NCI-H446 (cell line): ENCODE results near the gene LINGO1.

Source experiments
- DNase-seq, 2 experiments: peaks; one replicate each; lab custom pipeline; 2025; lab: John Stamatoyannopoulos, UW

LINGO1 gene

GRCh38 chr15:77632534-77633133 is at the start of gene LINGO1:
TSS of gene LINGO1 (minus strand) at chr15:77632912. CDS start at chr15:77632315, 597 bp downstream.
- peak in 1 of 2 experiments; percentile 37 for DNase-seq

- DNase-seq = no peak
Measured at GRCh38 chr15:77681362-77681761, 48.6 kb upstream of the LINGO1 start.

- no peak for DNase-seq
Measured at GRCh38 chr15:77676569-77677375, 44.1 kb upstream of the LINGO1 start.

- no peak for DNase-seq
Measured at GRCh38 chr15:77675806-77676415, 43.2 kb upstream of the LINGO1 start.

- DNase-seq = no peak
Measured at GRCh38 chr15:77674327-77674726, 41.6 kb upstream of the LINGO1 start.

GRCh38 chr15:77673866-77674265 is 41.2 kb upstream of the LINGO1 start:
- no peak for DNase-seq

- no peak for DNase-seq
Measured at GRCh38 chr15:77672135-77672534, 39.4 kb upstream of the LINGO1 start.

GRCh38 chr15:77671362-77672056 is 38.8 kb upstream of the LINGO1 start:
- DNase-seq = no peak

- DNase-seq = no peak
Measured at GRCh38 chr15:77670558-77671361, 38.0 kb upstream of the LINGO1 start.

- no peak for DNase-seq
Measured at GRCh38 chr15:77669896-77670295, 37.2 kb upstream of the LINGO1 start.

- no peak for DNase-seq
Measured at GRCh38 chr15:77667338-77668234, 34.9 kb upstream of the LINGO1 start.

- no peak for DNase-seq
Measured at GRCh38 chr15:77666296-77666660, 33.6 kb upstream of the LINGO1 start.

- DNase-seq = no peak
Measured at GRCh38 chr15:77665530-77666295, 33.0 kb upstream of the LINGO1 start.

- no peak for DNase-seq
Measured at GRCh38 chr15:77664428-77664827, 31.7 kb upstream of the LINGO1 start.

GRCh38 chr15:77663256-77663655 is 30.5 kb upstream of the LINGO1 start:
- no peak for DNase-seq

- DNase-seq = peak in 1 of 2 experiments; percentile 56
Measured at GRCh38 chr15:77659350-77660321, 26.9 kb upstream of the LINGO1 start.

- no peak for DNase-seq
Measured at GRCh38 chr15:77658304-77658703, 25.6 kb upstream of the LINGO1 start.

GRCh38 chr15:77657634-77658238 is 25.0 kb upstream of the LINGO1 start:
- no peak for DNase-seq
